Esophagus squamous epithelium (tissue), 4 donors: ENCODE results near the gene EPHX1.

ENCODE experiments used
- CTCF ChIP-seq, 6 experiments: fragments of 450-650 bp in 4 of 6; fragments of 200-600 bp in 2 of 6; sonication (generic) in 2 of 6; IDR thresholded peaks; one replicate each; pipeline ENCODE4 v1.5.1; 2016 to 2019; ENCODE audit warnings: antibody characterized with exemption in 6 of 6, mild to moderate bottlenecking in 4 of 6, moderate library complexity in 4 of 6
- POLR2A ChIP-seq, 4 donors: fragments of 450-650 bp; IDR thresholded peaks; one replicate each; pipeline ENCODE4 v1.6.1; 2017; ENCODE audit warnings: antibody characterized with exemption in 4 of 4, mild to moderate bottlenecking in 4 of 4, moderate library complexity in 3 of 4

DNA sequence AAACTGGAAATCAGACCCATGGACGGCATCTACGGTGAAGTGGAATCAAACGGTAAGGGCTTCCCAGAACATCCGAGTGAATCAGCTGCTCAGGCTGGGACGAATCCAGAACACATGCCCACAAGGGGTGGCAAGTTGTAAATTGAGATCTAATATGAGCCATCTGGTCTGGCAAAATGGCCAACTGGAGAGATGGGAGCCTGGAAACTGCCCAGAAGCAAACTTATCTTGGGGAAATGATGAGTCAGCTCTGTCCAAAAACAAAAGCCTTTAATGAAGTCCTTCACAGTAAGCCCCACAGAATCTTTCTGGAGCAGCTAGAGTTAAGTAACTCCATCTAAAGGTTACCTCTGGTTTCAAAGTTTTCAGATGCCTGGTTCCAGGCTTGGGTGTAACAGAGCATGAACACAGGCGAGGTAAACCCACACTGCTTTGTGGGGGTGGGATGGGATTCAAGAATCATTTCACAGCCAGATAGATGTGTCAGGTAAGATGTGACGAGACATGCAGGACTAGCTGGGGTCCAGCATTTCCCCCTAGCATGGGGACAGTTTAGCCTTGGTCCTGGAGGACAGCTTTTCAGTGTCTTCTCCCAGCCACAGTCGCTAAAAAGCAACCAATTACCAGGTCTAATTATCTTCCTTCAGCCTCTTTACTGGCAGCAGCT, 42.8 kb upstream of the EPHX1 start:
- TF ChIP-seq CTCF (IDR thresholded peaks at IDR 0.05) (no peak), POLR2A (IDR thresholded peaks at IDR 0.05) (no peak)
